NCI-H526 treated with DMSO at 0.1 percent for 48 hours (cell line): Measurements from ENCODE around the gene ANKRD33B.
"Not testable (repeated sequence)": the region's sequence is repeated elsewhere in the genome, so short reads cannot be mapped to it uniquely, and the experiment has no call there.

ENCODE experiments used
- DNase-seq: peaks from one replicate; lab custom pipeline; 2025; lab: John Stamatoyannopoulos, UW

The ANKRD33B gene

DNA sequence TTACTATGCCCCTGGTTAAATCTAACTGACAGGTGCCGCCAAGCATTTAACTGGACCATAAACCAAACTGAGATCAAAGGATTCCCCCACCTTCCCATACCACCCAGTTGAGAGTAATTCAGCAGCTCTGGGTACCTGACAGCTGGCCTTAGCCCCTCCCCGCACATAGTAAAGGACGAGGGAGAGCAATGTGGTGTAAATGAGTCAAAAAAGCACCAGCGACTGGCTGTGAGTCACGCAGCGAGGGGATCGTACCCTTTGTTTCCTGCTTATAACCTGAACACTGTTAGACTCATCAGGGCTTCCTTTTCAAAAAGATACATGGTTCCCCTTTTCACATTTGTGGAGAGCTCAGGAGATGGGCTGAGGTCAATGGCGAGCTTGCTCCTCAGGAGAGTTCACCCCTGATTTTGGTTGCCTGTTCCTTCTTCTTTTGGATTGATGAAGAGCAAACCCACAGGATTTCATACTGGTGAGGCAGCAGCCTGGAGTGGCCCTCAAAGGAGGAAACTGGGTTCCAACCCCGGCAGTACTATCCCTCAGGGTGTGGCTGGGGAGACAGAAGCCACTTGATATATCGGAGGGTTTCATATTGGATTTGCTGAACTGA, 71.5 kb downstream of the ANKRD33B start:
- DNase-seq, result no peak

DNA sequence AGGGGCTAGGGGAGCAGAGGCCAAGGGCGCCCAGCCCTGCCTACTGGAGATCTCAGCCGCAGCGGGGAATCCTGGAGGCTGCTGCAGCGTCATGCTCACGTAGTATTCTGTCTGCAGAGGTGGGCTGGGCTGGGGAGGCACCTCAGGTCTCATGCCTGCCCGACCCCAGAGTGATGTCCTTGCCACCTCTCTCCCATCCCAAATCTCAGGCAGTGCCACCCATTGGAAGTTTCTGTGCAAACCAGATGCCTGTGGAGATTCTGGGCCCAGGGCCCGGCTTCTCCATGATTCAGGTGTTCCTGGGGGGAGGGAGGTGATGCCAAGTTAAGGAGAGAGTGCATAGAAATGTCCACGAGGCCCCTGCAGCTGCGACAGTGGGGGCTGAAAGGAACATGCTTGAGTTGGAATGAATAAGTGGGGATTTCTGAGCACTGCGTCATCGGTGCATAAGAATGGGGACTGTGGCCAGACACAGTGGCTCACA, 72.0 kb downstream of the ANKRD33B start:
- no peak for DNase-seq

DNA sequence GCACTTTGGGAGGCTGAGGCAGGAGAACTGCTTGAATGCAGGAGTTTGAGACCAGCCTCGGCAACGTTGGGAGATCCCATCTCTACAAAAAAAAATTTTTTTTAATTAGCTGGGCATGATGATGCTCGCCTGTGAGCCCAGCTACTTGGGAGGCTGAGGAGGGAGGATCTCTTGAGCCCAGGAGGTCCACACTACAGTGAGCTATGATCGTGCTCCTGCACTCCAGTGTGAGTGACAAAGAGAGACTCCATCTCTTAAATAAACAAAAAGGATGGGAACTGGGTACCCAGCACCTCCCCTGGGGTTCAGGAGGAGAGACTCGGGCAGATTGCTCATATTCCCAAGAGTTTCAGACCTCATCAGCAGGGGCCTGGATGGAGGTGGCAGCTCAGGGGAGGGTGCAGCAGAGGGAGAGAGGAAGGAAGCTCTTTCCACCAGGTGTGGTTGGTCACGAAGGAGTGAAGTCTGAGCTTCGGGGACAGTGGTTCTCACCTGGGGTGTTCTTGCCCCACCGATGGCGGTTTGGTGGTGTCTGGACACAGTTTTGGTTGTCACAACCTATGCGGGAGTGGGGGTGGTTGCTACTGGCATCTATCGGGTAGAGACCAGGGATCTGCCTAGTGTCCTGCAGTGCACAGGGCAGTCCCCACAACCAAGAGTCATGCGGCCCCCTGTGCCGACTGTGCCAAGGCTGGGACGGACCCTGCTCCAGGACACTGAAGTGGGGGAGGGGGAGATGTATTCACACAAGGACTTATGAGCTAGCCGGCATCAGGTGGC, 72.7 kb downstream of the ANKRD33B start:
- no peak for DNase-seq

DNA sequence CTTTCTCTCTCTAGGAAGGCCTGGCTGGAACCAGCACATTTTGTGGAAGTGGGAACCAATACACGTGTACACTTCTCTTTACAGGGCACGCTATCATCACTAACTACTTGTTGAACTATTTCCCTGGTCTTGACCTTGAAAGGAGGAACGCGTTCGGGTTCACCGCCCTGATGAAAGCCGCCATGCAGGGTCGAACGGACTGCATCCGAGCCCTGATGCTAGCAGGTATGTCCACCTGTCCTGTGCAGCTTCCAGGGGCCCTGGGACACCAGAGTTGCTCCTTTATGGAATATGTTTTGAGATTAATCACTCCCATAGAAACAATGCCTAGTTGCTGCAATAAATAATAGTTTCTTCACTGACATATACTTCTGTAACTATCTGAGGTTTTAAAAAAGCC, 74.1 kb downstream of the ANKRD33B start:
- DNase-seq, result no peak

DNA sequence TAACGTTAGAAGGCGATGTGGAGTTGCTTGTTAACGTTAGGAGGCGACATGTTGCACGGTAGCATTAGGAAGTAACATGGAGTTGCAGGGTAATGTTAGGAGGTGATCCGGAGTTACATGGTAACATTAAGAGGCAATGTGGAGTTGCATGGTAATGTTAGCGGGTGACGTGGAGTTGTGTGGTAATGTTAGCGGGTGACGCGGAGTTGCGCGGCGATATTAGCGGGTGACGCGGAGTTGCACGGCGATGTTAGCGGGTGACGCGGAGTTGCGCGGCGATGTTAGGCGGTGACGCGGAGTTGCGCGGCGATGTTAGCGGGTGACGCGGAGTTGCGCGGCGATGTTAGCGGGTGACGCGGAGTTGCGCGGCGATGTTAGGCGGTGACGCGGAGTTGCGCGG, 74.9 kb downstream of the ANKRD33B start:
- DNase-seq, result not testable (repeated sequence)

- DNase-seq, result no peak
Measured at GRCh38 chr5:10639846-10640368, 76.0 kb downstream of the ANKRD33B start.

- no peak for DNase-seq
Measured at GRCh38 chr5:10642367-10642766, 78.5 kb downstream of the ANKRD33B start.

DNA sequence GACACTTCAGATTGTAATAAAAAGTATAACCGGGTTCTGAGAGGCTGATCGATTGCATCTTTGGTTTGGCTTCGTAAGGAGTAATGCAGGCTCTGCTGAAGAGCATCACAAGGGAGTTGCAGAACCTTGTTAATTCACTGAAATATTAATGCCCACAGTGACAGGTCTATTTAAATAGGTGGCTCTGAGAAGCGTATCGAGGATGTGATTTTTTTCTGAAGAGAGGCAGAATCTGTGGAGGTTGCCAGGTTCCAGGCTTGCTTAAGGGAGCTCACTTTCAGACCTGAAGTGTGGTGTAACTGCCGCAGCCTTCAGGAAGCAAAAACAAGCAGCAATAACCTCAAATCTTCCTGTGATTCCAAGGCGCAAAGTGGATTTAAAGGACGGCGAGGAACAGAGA, 80.3 kb downstream of the ANKRD33B start:
- no peak for DNase-seq

DNA sequence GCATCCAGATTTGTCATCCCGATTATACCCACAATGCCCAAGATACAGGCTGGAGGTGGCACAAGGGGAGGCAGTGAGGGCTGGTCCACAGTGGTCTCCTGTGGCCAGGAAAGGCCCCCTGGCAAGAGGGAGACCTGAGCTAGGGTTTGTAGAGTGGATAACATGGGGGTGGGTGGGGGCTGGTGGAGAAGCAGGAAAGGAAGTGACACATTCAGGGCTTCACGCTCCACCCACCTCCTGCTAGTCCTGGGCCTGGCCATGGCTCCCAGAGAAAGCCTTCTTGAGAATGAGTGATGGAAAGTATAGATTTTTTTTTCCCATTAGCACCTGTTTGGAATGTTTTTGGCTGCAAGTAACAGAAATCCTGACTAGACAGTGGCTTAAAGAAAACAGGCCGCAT, 81.3 kb downstream of the ANKRD33B start:
- no peak for DNase-seq

GRCh38 chr5:10645671-10646070, 81.8 kb downstream of the ANKRD33B start:
- no peak for DNase-seq

- DNase-seq, result no peak
Measured at GRCh38 chr5:10647640-10648039, 83.8 kb downstream of the ANKRD33B start.

DNA sequence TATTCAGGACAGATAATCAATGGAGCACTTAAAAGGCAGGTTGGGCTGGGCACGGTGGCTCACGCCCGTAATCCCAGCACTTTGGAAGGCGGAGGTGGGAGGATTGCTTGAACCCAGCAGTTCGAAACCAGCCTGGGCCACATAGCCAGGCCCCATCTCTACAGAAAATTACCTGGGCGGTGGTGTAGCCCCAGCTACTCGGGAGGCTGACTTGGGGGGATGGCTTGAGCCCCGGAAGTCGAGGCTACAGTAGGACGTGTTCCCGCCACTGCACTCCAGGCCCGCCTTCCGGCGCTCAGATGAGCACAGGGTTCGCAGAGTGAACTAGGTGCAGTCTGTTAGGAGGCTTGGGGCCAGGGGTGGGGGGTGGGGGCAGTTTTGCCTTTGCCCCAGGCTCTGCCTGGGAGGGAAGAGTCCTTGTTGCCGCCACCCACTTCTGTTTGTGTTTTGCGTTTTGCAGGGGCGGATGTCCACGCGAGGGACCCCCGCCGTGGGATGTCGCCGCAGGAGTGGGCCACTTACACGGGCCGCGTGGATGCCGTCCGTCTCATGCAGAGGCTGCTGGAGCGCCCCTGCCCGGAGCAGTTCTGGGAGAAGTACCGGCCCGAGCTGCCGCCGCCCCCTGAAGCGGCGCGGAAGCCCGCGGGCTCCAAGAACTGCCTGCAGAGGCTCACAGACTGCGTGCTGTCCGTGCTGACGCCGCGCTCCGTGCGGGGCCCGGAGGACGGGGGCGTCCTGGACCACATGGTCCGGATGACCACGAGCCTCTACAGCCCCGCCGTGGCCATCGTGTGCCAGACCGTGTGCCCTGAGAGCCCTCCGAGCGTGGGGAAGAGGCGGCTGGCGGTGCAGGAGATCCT, 85.2 kb downstream of the ANKRD33B start:
- no peak for DNase-seq

DNA sequence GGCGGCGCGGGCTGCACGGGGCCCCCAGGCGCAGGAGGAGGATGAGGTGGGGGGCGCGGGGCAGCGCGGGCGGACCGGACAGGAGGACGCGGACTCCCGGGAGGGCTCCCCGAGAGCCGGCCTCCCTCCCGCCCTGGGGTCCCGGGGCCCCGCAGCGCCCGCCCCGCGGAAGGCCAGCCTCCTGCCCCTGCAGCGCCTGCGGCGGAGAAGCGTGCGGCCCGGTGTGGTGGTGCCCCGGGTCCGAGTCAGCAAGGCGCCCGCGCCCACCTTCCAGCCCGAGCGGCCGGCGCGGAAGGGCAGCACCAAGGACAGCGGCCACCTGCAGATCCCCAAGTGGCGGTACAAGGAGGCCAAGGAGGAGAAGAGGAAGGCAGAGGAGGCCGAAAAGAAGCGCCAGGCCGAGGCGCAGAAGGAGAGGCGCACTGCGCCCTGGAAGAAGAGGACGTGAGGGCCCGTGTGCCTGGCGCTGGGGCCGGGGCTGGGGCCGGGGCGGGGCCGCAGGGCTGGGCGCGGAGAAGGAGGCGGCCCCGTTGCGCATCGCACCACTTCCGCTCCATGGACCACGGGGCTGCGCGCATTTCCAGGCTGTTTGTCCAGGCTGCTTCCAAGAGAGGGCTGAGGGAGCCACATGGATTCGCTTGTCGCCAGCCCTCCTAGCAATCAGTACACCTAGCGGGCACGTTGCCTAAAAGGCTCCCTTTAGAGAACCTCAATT, 86.0 kb downstream of the ANKRD33B start:
- DNase-seq, result no peak

GRCh38 chr5:10652151-10652550, 88.3 kb downstream of the ANKRD33B start:
- DNase-seq, result no peak

GRCh38 chr5:10652606-10653005, 88.7 kb downstream of the ANKRD33B start:
- DNase-seq, result no peak

DNA sequence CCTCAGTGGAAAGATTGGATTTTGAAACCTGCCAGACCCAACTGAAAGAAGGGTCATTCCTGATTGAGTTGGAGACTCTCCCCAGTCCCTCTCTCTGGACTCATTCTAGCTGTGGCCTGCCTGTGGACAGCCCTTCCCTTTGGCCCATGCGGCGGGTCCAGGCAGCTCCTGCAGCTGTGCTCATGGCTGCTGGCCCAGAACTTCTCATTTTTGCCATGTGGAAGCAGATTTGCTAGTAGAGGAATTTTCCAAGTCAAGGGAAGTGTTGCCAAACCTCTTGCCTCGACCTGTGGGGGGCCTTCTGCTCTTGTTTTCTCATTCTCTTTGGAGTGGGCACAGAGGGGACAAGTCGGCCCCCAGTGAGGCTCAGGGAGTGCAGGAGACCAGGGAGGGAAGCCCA, 89.2 kb downstream of the ANKRD33B start:
- DNase-seq, result no peak

GRCh38 chr5:10653751-10654400, 90.0 kb downstream of the ANKRD33B start:
- no peak for DNase-seq

DNA sequence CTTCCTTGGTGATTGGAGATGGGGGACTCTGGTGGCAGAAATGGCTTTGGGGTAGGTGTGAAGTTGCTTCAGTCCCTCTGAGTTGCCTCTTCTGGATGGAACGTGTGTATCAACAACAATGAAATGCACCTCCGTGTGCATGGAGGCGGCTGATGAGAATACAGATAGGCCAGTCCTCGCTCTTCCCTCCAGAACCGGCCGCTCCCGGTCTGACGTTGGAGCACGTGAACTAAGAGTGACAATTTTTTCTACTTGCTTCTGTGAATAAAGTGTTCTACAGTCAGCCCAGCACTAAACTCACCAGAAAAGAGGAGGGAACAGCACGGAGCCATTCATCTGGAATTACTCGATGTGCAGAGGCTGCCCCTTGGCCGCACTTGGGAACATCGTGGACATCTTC, 90.7 kb downstream of the ANKRD33B start:
- no peak for DNase-seq

DNA sequence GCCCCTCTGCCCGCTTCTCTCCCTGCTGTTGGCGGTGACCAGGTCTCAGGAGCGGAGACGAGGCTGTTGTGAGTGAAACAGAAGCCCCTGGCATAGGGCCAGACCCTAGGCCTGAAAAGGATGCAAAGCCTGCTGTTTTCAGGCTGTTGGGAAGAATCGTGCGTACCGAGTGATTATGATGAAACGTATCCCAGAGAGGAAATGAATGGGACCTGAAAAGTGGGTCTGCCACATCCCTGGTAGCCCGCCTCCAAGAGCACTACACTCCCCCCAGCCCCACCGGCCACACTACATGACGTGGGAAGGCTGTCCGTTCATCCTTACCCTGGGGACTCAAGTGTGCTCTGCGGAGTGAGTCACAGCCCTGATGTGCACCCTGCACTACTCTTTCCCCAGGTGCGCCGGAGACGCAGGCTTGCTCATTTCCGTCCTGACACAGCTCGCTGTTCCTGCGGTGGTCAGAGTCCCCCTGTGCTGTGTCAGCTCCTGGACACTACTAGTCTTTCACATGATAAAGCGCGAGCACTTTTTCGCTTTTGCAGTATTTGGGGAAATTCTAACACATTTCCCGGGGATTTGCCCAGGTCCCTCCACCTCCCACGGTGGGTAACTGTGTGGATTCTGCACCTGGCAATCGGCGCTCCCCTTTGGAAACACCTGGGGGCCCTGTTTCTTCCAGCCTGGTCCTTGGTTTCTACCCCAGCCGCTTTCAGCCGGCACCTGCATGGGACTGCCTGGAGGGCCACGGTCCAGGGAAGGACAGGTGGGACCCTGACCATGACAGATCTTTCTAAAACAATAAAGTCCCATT, 91.5 kb downstream of the ANKRD33B start:
- no peak for DNase-seq
